GM12891 (cell line): ENCODE data around the gene FHIT.

Experiments used
- POLR2A ChIP-seq: IDR thresholded peaks from 2 replicates; pipeline ENCODE4 v1.6.1; 2011; ENCODE audit warnings: low read depth, low read length, control low read depth
- POLR2AphosphoS5 ChIP-seq: IDR thresholded peaks from 2 replicates; pipeline ENCODE4 v1.6.1; 2011; ENCODE audit warnings: low read depth, low read length, control low read depth

- no peak for TF ChIP-seq POLR2AphosphoS5
- no peak for TF ChIP-seq POLR2A
Observed at GRCh38 chr3:61132062-61132461, 119.2 kb downstream of the FHIT start.
